ENCODE results near the gene TSTD2.
"Not testable (repeated sequence)": the region's sequence is repeated elsewhere in the genome, so short reads cannot be mapped to it uniquely, and the experiment has no call there.

The TSTD2 gene

DNA sequence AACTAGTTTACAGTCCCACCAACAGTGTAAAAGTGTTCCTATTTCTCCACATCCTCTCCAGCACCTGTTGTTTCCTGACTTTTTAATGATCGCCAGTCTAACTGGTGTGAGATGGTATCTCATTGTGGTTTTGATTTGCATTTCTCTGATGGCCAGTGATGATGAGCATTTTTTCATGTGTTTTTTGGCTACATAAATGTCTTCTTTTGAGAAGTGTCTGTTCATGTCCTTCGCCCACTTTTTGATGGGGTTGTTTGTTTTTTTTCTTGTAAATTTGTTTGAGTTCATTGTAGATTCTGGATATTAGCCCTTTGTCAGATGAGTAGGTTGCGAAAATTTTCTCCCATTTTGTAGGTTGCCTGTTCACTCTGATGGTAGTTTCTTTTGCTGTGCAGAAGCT lies 51.6 kb downstream of the TSTD2 start:
- not testable (repeated sequence) for DNase-seq

DNA sequence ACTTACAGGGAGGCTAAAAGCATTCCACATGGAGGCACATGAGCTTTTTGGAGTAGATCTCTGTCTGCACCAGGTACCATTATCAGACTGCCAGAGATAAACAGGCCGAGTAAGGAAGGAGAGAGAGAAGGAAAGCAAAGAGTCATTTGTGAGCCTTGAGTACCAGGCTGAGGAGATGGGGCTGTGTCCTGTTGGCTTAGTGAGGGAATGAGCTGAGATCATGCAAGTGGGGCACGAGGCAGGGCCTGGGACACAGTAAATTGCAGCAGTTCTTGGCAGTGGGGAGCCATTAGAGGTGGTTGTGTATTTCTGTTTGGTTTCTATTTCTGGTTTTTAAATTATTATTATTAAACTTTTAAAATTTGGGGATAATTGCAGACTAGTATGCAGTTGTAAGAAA lies 53.3 kb downstream of the TSTD2 start:
- no peak for DNase-seq

DNA sequence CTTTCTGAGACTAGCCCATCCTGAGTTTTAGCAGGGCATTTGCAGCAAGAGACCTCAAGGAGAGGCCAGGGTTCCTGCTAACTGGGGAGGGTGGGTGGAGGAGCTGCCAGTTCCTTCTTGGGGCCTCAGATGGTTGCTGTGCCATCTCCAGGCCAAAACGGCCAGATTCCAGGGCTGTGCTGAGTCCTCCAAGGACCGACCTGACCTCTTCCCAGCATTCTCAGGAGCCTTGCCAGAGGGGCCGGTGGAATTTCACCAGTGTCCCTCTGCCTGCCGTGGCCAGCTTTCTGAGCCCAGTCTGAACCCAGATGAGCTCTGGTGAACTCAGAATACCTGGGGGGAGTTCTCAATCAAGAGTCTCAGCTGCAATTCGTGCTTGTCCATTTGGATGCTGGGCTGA lies 54.3 kb downstream of the TSTD2 start:
- no peak for DNase-seq

DNA sequence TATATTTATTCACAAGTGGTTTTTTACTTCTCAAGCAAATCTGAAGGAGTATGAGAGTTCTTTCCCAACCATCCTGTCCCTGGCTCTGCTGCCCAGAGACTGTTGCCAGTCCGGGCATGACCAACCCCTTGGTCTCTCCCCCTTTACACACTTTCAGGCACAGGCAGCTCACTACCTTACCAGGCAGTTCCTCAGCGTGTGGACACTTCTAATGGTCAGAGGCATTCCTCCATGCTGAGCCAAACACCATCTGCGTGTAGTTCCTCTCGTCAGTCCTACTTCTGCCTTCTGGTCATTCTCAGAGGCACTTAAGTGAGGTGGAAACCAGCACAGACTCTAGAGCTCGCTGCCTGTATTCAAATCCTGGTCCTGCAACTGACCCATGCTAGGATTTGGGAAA lies 56.1 kb downstream of the TSTD2 start:
- no peak for DNase-seq

DNA sequence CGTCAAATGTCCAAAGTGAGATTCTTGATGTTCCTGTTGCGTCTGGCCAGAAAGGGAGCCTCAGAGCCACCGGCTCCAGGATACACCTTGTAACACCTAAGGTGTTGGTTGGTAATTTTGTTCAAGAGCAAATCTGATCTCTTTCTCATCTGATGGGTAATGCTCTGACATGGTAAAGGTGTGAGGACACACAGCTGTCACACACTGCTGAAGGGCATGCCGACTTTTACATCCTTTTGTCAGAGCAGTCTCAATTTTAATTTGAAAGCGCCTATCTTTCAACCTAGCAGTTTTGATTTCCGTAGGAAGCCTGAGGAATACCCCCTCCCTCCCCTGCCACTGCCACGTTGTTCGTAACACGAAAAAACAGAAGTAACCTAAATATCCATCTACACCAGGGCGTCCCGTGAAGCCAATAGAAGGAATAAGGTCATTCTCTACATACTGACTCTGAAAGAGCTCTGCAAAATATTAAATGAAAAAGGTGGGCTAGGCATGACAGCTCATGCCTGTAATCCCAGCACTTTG lies 57.4 kb downstream of the TSTD2 start:
- no peak for DNase-seq

DNA sequence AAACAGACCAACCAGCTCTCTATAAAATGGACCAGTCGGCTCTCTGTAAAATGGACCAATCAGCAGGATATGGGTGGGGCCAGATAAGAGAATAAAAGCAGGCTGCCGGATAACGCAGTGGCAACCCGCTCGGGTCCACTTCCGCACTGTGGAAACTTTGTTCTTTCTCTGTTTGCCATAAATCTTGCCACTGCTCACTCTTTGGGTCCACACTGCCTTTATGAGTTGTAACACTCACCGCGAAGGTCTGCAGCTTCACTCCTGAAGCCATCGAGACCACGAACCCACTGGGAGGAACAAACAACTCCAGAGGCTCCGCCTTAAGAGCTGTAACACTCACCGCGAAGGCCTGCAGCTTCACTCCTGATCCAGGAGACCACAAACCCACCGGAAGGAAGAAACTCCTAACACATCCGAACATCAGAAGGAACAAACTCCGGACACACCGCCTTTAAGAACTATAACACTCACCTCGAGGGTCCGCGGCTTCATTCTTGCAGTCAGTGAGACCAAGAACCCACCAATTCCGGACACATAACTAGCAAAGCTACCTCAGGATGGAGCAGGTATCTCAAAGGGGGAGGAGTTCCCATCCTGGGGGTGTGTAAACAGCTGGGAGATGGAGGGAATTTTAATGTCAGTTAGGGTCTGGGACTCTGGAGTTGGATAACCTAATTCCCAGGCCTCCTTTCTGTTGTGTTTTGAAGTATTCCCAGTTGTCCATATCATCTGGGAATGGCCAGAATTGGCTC lies 58.1 kb downstream of the TSTD2 start:
- DNase-seq, result not testable (repeated sequence)

DNA sequence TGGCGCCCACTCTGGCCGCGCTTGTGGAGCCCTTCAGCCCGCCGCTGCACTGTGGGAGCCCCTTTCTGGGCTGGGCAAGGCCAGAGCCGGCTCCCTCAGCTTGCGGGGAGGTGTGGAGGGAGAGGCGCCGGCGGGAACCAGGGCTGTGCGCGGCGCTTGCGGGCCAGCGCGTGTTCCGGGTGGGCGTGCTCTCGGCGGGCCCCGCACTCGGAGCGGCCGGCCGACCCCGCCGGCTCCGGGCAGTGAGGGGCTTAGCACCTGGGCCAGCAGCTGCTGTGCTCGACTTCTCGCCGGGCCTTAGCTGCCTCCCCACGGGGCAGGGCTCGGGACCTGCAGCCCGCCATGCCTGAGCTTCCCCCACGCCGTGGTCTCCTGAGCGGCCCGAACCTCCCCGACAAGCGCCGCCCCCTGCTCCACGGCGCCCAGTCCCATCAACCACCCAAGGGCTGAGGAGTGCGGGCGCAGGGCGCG lies 59.0 kb downstream of the TSTD2 start:
- not testable (repeated sequence) for DNase-seq

DNA sequence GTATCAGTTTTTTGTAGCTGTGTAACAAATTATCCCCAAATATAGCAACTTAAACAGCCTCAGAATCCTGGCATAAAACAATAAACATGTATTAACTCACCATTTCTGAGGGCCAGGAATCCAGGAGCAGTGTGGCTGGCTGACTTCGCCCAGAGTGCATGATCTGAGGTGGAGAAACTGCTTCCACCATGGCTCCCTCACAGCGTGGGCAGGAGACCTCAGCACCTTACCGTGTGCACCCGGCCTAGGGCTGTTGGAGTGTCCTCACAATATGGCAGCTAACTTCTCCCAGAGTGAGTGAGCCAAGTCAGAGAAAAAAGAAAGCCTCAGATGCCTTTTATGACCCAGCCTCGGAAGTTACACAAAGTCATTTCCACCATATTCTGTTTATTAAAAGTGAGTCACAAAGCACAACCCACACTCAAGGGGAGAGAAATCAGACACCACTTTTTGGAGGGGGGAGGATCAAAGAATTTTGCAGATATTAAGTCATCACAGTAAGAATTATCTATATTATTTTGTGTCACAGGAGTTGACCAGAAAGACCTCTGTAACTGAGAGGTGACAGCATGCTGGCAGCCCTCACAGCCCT lies 59.6 kb downstream of the TSTD2 start:
- no peak for DNase-seq

DNA sequence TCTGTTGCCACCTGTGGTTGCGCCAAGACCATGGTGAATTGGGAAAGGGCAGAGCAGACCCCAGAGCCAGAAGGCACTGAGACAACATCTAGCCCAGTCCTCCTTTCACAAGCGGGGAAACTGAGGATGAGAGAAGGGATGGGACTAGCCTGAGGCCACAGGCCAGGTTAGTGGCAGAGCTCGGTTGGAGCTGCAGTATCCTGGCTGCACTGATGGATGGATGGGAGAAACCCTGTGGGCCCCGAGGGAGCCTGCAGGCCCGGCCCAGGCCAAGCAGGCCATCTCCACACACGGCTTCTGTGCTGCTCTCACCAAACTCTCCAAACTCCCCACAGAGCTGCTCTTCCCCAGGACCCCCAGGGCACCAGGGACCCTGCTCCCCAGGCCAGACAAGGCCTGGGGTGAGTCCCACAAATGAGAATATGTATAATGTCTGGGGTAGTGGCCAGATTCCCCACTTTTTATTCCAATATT lies 60.2 kb downstream of the TSTD2 start:
- no peak for DNase-seq

DNA sequence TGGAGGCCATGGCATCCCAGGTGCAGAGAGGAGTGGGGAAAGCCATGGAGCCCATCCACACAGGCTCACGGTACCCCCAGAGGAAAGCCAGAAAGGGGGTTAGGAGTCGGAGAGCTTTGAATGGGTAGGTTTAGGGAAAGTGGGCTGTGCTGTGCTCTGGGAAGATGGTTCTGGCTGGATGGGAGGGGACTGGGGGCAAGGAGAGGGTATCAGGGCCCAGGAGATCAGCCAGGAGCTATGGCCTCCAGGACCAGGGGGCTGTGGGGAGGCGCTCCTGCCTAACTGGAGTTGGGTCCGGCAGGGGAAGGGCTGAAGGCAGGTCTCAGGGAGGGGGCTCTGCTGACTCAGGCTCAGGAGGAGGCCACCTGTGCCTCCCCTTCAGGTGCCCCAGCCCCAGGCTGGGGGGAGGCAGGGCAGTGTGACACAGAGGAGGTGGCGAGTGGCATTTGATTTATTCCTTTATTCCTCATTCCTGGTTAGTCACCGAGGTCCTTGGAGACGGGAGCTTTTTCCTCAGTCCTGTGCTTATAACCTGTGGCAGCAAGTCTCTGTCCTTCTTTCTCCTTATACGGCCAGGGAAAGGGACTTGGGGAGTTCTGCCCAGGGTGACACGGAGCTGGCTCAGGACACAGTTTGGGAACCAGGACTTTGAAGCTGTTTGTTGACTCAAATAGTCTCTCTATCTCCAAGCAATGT lies 60.8 kb downstream of the TSTD2 start:
- no peak for DNase-seq

DNA sequence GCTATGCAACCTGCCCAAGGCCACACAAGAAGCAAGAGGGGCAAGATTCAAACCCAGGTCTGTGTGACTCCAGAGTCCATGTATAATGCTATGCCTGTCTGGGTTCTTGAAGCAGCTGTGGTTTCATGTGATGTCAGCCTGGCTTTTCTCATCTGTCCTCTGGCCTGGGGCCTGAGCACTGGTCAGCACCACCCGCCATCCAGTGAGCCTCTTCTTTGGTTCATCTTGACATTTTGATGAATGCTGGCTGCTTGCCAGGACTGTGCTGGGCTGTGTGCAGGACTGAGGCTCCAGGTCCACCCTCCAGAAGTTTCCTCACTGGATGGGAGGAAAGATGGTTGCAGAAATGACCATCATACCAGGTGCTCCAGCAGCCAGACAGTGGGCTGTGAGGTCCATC lies 61.5 kb downstream of the TSTD2 start:
- DNase-seq, result no peak

DNA sequence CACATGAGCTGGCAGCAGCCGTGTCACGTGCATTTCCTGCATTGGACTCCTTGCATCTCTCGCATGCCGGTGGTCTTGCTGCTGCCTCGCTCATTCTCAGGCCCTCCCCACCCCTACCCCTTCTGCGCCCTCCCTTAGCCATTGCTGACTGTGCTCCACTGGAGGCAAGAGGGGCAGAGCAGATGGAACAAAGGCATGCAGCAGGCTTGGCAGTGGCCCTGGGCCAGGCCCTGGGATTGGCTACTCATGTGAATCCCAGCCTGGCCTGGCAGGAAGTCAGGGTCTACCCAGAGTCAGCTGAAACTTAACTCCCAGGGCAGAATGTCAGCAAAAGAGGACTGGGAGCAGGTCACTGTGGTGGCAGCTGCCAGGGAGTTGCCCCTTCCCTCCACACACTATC lies 62.3 kb downstream of the TSTD2 start:
- DNase-seq, result no peak

DNA sequence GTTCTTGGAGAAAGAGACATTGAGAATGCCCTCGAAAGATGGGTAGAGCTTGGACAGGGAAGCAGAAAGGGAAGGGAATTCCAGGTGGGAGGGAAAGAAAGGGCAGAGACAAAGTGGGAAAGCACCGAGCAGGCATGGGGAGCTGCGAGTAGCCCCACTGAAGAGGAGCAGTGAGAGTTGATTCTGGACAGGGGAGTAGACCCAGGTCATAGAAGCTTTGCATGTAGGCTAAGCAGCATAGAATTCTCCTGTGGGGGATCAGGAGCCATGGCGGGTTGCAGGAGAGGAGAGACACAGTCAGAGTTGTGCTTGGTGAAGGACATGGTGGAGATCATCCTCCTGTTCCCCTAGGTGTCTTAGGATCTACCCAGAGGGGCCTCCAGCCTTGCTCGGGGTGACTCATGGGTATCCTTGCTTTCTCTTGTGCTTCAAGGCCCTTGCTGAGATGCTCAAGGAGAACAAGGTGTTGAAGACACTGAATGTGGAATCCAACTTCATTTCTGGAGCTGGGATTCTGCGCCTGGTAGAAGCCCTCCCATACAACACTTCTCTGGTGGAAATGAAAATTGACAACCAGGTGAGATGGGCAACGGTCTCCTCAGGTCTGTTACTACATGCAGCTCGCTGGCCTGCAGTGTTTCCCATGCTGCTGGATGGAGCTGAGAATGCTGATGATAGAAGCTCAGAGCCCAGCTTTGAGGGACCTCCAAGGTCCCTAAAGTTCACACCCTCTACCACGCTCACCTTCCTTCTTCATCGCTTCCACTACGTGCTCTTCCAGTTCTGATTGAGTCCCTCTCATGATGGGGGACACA lies 64.5 kb downstream of the TSTD2 start:
- DNase-seq, result no peak

DNA sequence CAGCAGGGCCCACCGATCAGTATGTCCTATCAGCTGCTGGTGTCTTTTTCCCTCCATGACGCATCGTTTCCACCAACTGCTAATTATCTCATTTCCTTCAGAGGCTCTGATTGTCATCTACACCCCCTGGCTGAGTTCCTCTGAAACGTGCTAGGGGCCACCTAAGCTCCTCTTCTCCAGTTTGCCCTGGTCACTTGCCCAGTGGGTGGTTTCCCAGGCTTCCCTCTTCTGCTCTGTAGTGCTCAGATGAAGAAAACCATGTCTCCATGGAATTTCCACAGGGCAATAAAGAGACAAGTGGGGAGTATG lies 65.3 kb downstream of the TSTD2 start:
- no peak for DNase-seq

DNA sequence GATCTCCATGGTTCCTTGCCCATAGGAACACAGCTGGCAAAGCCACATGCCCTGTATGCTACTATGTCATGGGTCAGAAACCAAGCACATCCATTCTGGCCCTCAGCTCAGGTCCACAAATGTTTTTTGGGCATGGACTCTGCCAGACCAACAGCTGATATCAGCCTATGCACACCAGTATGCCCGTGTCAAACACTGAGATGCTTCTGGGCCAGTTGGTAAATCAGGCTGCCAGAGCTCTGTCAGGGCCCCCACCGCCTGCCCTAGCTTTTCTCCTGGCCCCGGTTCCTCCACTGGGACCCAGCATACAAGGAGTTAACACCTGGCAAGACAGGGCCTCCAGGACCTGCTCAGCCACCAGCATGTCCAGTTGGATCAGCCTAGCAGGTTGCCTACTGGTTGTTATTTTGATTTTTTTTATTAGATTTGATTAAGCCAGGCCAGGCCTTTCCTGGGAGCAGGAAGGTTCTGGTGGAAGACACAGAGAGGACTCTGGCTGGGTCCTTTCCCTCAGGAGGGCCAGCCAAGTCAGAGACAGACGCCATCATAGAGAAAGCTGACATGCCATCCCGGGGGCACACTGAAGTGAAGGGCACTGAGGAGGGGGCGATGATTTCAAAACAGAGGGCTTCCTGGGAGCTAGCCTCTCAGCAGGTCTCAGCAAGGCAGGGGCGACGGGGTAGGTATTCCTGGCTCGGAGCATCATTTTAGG lies 65.8 kb downstream of the TSTD2 start:
- no peak for DNase-seq

DNA sequence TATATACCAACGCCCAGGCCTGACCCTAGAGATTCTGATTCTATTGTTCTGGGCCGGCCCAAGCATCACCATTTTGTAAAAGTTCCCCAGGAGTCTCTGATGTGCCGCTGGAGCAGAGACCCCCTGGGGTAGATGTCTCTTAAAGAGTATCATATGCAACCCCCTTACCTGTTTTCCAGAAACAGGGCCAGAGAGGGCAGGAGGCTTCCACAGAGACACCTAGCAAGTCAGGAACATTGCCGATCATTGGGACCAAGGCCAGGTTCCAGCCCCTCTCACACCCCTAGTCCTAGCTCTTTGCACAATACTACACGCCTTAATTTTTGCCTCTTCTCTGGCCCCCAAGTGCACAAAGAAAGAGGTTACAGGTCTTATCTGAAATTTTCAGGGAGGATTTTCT lies 67.9 kb downstream of the TSTD2 start:
- no peak for DNase-seq

DNA sequence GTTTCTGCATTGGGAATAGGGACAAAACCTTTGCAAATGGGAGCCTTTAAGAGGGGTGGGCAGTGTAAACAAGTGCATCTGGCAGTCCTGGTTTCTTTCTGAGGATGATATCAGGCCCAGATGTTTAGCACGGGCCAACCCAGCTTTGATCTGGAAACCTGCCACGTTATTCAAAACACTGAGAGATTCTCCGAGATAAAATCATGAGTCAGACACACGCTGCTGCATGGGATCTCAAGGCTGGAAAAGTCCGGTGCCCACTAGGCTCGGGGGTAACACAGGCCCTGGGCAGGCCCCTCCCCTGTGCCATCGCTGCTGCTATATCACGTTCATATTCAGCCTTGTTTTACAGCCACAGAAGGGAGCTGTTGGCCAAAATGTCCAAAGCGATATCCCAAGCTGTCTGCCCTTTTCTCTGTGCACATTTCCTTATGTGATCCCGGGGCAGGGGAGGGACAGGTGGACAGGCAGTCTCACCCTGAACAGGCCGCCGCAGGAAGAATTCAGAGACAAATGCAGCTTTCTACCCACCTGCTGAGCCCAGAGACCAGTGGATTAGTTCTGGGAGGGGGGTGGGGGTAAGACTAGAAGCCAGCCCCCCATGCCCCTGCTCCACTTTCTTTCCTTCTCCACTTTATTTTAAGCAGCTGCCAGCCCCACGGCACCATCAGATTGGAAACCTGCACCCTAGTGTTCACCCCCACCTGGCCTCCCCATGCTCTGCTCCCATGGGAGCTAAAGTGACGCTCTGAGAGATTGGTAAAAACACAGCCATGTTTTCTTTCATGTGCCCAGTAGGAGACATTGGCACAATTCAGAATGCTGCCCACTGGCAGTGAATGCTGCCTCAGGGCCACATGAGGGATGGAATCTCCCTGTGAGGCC lies 68.6 kb downstream of the TSTD2 start:
- DNase-seq, result no peak

DNA sequence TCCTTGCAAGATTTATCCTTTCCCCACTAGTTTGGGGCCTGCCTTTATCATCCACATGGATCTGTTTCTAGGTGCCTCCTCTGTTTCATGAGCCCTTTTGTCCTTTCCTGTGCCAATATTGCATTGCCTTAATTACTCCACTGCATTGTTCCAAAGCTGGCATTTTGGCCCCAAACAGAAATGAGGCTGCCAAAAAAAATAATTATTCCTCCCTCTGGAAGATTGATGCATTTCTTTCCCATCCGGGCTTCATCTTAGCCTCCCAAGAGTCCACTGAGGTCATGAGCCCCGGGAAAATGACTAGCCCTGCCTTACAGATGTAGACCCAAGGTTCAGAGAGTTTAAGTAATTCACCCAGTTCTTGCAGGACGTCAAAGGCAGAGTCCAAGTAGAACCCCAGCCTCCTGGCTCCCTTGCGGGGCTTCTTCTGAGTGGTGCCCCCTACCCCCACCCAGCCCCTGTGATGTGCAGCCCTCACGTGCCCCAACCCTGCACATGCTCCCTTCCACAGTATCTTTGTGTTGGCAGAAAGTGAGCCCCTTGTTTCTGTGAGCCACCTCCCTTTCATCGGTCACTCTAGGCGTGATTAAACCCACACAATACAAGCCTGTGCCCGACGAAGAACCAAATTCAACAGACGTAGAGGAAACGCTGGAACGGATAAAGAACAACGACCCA lies 69.6 kb downstream of the TSTD2 start:
- DNase-seq, result no peak

DNA sequence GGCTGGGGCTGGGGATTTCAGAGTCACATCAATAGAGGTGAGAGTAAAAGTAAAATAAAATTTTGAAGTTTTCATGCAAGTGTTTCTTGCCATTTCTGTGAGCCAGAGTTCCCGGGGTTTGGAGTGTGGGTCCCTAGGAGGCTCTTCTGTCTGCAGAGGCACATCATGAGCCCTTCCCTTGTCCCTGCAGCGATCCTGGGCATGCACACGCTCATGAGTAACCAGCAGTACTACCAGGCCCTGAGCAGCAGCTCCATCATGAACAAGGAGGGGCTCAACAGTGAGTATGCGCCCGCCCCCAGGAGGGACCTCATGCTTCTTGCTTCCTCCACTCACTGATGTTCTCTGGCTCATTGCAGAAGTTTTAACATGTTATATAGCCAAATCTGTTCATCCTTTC lies 70.6 kb downstream of the TSTD2 start:
- no peak for DNase-seq

DNA sequence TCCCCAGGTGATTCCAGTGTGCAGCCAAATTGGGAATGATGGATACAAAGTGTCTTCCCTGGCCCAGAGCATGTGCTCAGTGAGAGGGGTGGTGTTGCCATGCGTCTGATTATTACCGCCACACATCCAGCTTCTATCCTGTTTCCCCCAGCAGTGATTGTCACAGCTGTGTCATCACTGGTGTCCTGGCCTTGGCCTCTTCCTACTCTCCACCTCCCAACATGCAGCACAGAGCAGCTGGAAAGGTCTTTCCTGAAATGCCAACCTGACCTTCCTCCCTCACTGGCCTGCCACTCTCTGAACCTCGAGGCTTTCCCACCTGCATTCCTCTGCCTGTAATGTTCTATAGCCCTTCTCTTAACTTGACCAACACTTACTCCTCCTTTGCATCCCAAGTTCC lies 71.7 kb downstream of the TSTD2 start:
- DNase-seq, result no peak

DNA sequence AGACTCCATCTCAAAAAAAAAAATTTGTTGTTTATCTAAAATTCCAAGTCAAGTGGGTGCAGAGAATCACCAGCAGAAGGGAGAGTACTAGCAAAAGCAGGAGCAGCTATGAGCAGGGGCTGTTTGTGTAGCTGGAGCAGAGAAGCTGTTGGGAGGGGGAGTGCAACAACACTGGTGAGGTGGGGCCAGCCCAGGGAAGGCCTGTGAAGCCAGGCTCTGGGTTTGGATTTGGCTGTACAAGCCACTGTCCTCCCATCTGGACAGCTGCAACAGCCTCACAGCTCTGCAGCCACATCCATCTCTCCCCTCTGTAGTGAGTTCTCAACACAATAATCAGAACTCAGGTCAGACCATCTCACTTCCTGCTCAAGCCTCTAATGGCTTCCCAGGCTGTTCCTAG lies 72.3 kb downstream of the TSTD2 start:
- DNase-seq, result no peak
